HCT116 (cell line): ENCODE data around the gene EPHX1. TPM values are rescaled to one million over a fixed set of nuclear protein-coding genes. Genes with fewer than 3 reads are reported as not detected.

Source experiments
- ATAC-seq: fragments of 200-7000 bp; cut with Tn5 transposase; 2 replicates; pipeline ENCODE4 v1.9.1; 2020; ENCODE audit warnings: mild to moderate bottlenecking, moderate library complexity
- BruUV-seq: library from RNA; stranded (reverse); fragments of 400-500 nt; replicated peaks from 2 replicates; lab custom pipeline; 2021; lab: Mats Ljungman, UMichigan
- CTCF ChIA-PET: fragments of 300-600 bp; sonication (Branson Sonifier 250); formaldehyde crosslinking; loops from one replicate; lab custom pipeline; 2021; ENCODE audit warnings: antibody characterized with exemption; lab: Charles Lee
- POLR2A ChIA-PET: fragments of 300-600, 350-600 bp; sonication (Branson Sonifier 250); formaldehyde crosslinking; loops from one replicate; lab custom pipeline; 2021; ENCODE audit warnings: antibody characterized with exemption; lab: Charles Lee
- RAD21 ChIA-PET, 2 experiments: fragments of 300-600 bp; sonication (Branson Sonifier 250); formaldehyde crosslinking; loops; one replicate each; lab custom pipeline; 2023; ENCODE audit warnings: low total read pairs in 2 of 2; ENCODE audit not compliant: uncharacterized antibody in 2 of 2, unreplicated experiment in 2 of 2, low non-redundant PET in 1 of 2; lab: Charles Lee
- DNase-seq: peaks from one replicate; pipeline ENCODE4 v3.0.0-alpha.2; 2010; ENCODE audit warnings: low read depth, low spot score
- H2AFZ ChIP-seq: fragments of 200-600 bp; shearing (Covaris generic), sonication (generic); 2 replicates; pipeline ENCODE4 v1.6.1; 2017; ENCODE audit warnings: low read depth, mixed run types, mixed read lengths, antibody characterized with exemption, low read length; ENCODE audit not compliant: poor library complexity, severe bottlenecking
- H3K27ac ChIP-seq: 2 replicates; pipeline ENCODE4 v1.5.1; 2012; ENCODE audit warnings: low read depth, low read length
- H3K27me3 ChIP-seq: fragments of 200-600 bp; sonication (generic); 2 replicates; pipeline ENCODE4 v1.6.1; 2016; ENCODE audit warnings: mixed run types, low read length, mixed read lengths; ENCODE audit not compliant: insufficient read depth
- H3K36me3 ChIP-seq, 2 experiments: fragments of 200-500 bp in 1 of 2; fragments of 200-600 bp in 1 of 2; sonication (Bioruptor generic) in 1 of 2; sonication (generic) in 1 of 2; 2 replicates each; pipeline versions ENCODE4 v1.5.1 to v1.6.1; 2014 to 2016; ENCODE audit warnings: low read length in 2 of 2, inconsistent platforms in 1 of 2, mixed read lengths in 1 of 2, mixed run types in 1 of 2; ENCODE audit not compliant: insufficient read depth in 2 of 2, control insufficient read depth in 1 of 2
- H3K4me1 ChIP-seq, 2 experiments: fragments of 200-600 bp in 1 of 2; sonication (generic) in 1 of 2; 2 replicates each; pipeline versions ENCODE4 v1.5.1 to v1.6.1; 2012 to 2017; ENCODE audit warnings: low read length in 2 of 2, inconsistent platforms in 1 of 2, mild to moderate bottlenecking in 1 of 2, mixed read lengths in 1 of 2, mixed run types in 1 of 2, moderate library complexity in 1 of 2; ENCODE audit not compliant: insufficient read depth in 2 of 2, control insufficient read depth in 1 of 2
- H3K4me2 ChIP-seq: fragments of 200-600 bp; sonication (generic); 2 replicates; pipeline ENCODE4 v1.6.1; 2017; ENCODE audit warnings: mixed run types, low read length, mixed read lengths
- H3K4me3 ChIP-seq, 2 experiments: fragments of 200-600 bp in 1 of 2; sonication (generic) in 1 of 2; replicated peaks in 1 of 2; 2 replicates each; pipeline ENCODE4 v1.5.1; 2011 to 2016; ENCODE audit warnings: low read length in 2 of 2, control low read depth in 1 of 2, low read depth in 1 of 2, mild to moderate bottlenecking in 1 of 2, mixed read lengths in 1 of 2, mixed run types in 1 of 2
- H3K79me2 ChIP-seq: fragments of 200-600 bp; sonication (generic); 2 replicates; pipeline ENCODE4 v1.6.1; 2017; ENCODE audit warnings: mild to moderate bottlenecking, mixed run types, low read length, moderate library complexity, mixed read lengths; ENCODE audit not compliant: insufficient read depth
- H3K9ac ChIP-seq: fragments of 200-600 bp; sonication (generic); 2 replicates; pipeline ENCODE4 v1.6.1; 2016; ENCODE audit warnings: low read length, mixed read lengths
- H3K9me2 ChIP-seq: fragments of 200-600 bp; sonication (generic), shearing (Covaris generic); 2 replicates; pipeline ENCODE4 v1.6.1; 2017; ENCODE audit warnings: mixed run types, mild to moderate bottlenecking, moderate library complexity; ENCODE audit not compliant: insufficient read depth
- H3K9me3 ChIP-seq, 2 experiments: fragments of 200-500 bp in 1 of 2; fragments of 200-600 bp in 1 of 2; sonication (Bioruptor generic) in 1 of 2; sonication (generic) in 1 of 2; 2 replicates each; pipeline ENCODE4 v1.6.1; 2014 to 2017; ENCODE audit warnings: low read length in 2 of 2, mixed read lengths in 2 of 2, inconsistent platforms in 1 of 2, low read depth in 1 of 2, mild to moderate bottlenecking in 1 of 2, mixed run types in 1 of 2, moderate library complexity in 1 of 2; ENCODE audit not compliant: control insufficient read depth in 1 of 2, insufficient read depth in 1 of 2
- H4K20me1 ChIP-seq: fragments of 200-600 bp; sonication (generic), shearing (Covaris generic); 2 replicates; pipeline ENCODE4 v1.6.1; 2017; ENCODE audit warnings: mixed run types, mild to moderate bottlenecking, moderate library complexity; ENCODE audit not compliant: insufficient read depth
- EGR1 ChIP-seq: IDR thresholded peaks from 2 replicates; pipeline ENCODE4 v1.6.1; 2012; ENCODE audit warnings: low read depth
- EZH2 ChIP-seq: fragments of 200-600 bp; sonication (generic); IDR thresholded peaks from 2 replicates; pipeline ENCODE4 v1.6.1; 2017; ENCODE audit warnings: antibody characterized with exemption, mixed run types
- POLR2AphosphoS5 ChIP-seq: IDR thresholded peaks from 2 replicates; pipeline ENCODE4 v1.6.1; 2011; ENCODE audit warnings: mild to moderate bottlenecking, low read depth, low read length, moderate library complexity
- SIN3A ChIP-seq: IDR thresholded peaks from 2 replicates; pipeline ENCODE4 v1.6.1; 2012; ENCODE audit warnings: low read depth
- TCF7L2 ChIP-seq: IDR thresholded peaks from 2 replicates; pipeline ENCODE4 v1.7.0; 2011; ENCODE audit warnings: borderline replicate concordance, inconsistent platforms; ENCODE audit not compliant: insufficient read depth, insufficient read length; ENCODE audit errors: extremely low read depth
- YY1 ChIP-seq: IDR thresholded peaks from 2 replicates; pipeline ENCODE4 v1.6.1; 2011; ENCODE audit warnings: low read length, low read depth, moderate library complexity, mild to moderate bottlenecking; ENCODE audit not compliant: insufficient replicate concordance; ENCODE audit errors: extremely low read depth
- ZBTB33 ChIP-seq: IDR thresholded peaks from 2 replicates; pipeline ENCODE4 v1.6.1; 2011; ENCODE audit warnings: mild to moderate bottlenecking, low read length, moderate library complexity; ENCODE audit not compliant: insufficient replicate concordance; ENCODE audit errors: extremely low read depth
- ZFX ChIP-seq: fragments of 450-650 bp; IDR thresholded peaks from 2 replicates; pipeline ENCODE4 v1.6.1; 2017
- intact Hi-C: fragments of 100-400 bp; cut with micrococcal nuclease; formaldehyde crosslinking; loops from 2 replicates; pipeline ENCODE4 v1.10.0; 2022
- total RNA-seq: library from RNA; stranded (reverse); gene quantifications from one replicate; pipeline ENCODE4 v1.2.1, GENCODE V29; 2021; ENCODE audit not compliant: unreplicated experiment
- TF ChIP-seq, protein P1 (sequence below): IDR thresholded peaks from 2 replicates; pipeline ENCODE4 v1.6.1; 2012
- TF ChIP-seq, protein P2 (sequence below), 3 experiments: fragments of 200-600 bp in 1 of 3; sonication (generic) in 1 of 3; IDR thresholded peaks in 2 of 3; conservative IDR thresholded peaks in 1 of 3; 2 replicates each; pipeline ENCODE4 v1.5.1; 2012 to 2017; ENCODE audit warnings: low read depth in 2 of 3, low read length in 2 of 3, antibody characterized with exemption in 1 of 3, borderline replicate concordance in 1 of 3, control low read depth in 1 of 3, mild to moderate bottlenecking in 1 of 3, mixed read lengths in 1 of 3, mixed run types in 1 of 3, moderate library complexity in 1 of 3; ENCODE audit not compliant: insufficient read depth in 1 of 3

Gene EPHX1
- total RNA-seq, 1 experiment from 2014 or later: 44.6 TPM

DNA sequence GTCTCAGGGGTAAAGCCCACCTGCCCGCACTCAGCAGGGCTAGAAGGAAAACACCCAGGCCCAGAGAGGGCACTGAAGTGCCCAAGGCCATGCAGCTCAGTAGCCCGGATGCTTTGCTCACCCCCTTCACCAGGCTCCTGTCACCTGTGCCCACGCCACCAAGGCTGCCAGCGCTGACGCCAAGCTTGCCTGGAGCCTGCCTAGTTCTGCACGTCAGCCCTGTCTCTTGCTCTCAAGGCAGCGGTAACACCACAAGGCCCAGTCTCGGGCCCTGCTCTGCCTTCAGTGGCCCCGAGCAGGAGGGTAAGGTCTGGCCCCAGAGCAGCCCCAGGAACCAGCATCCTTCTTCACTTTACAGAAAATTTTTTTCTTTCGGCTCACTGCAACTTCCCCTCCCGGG, 64.5 kb downstream of the EPHX1 start (continued):
- TF ChIP-seq, protein P1, sequence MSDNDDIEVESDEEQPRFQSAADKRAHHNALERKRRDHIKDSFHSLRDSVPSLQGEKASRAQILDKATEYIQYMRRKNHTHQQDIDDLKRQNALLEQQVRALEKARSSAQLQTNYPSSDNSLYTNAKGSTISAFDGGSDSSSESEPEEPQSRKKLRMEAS: no peak
- TF ChIP-seq YY1: no peak

DNA sequence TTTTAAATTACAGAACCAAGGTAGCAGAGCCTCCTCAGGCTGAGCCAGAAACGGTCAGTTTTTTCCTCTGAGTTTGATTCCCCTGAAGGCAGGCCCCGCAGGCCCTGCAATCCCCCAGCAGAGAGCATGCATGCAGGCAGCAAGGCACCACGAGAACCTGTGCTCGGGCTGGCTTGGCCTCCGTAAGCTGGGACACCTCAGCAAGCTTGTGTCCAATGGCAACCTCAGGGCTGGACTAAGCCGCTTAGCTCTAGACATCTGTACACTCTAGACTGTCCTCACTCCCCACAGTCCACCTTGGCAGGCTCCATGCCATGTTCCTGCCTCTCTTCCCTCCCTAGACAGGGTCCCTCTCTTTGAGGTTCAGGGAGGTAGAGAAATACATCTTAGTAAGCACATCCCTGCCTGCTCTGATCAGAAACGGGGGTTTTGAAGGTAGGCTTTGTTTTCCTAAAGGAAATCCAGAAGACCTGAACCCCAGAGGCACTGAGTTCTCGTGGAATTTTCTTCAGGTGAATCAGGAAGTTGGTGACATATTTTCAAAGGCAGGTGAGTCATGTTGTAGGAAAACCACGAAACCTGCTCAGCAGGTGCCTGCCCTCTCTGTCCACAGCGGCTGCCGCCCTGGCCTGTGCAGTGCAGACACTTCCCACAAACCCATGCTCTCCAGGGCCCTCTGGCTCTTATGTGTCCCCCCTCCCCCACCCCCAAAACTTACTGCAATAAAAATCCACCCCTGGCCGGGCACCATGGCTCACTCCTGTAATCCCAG, 65.3 kb downstream of the EPHX1 start:
- ATAC-seq: peak; percentile 93
- CTCF ChIA-PET: interaction anchor here (0.7 to 1.4 kb wide), 4 partner anchors 35 to 787 kb away, joined by 4 to 5 read pairs (median 4); partner anchors contain the start of gene PYCR2
- no peak overlapping the region for H2AFZ ChIP-seq
- H3K36me3 ChIP-seq: peaks cover 0 to 18% of the 10 kb centered on the region in 2 experiments; a peak in 2 of 4 replicates
- H3K79me2 ChIP-seq: no peaks in the 10 kb centered on the region
- H3K9ac ChIP-seq: peak overlapping the region; percentile 62
- intact Hi-C loops: no loop called here
- no TSS peak for BruUV-seq
- TF ChIP-seq SIN3A (no peak), ZBTB33 (peak; percentile 61), EZH2 (no peak), TCF7L2 (peak; percentile 75), YY1 (peak; percentile 9), POLR2AphosphoS5 (peak; percentile 65; the same call in 1 of the 2 replicates), ZFX (no peak), EGR1 (no peak)
- TF ChIP-seq, protein P1: no peak
- TF ChIP-seq, protein P2, sequence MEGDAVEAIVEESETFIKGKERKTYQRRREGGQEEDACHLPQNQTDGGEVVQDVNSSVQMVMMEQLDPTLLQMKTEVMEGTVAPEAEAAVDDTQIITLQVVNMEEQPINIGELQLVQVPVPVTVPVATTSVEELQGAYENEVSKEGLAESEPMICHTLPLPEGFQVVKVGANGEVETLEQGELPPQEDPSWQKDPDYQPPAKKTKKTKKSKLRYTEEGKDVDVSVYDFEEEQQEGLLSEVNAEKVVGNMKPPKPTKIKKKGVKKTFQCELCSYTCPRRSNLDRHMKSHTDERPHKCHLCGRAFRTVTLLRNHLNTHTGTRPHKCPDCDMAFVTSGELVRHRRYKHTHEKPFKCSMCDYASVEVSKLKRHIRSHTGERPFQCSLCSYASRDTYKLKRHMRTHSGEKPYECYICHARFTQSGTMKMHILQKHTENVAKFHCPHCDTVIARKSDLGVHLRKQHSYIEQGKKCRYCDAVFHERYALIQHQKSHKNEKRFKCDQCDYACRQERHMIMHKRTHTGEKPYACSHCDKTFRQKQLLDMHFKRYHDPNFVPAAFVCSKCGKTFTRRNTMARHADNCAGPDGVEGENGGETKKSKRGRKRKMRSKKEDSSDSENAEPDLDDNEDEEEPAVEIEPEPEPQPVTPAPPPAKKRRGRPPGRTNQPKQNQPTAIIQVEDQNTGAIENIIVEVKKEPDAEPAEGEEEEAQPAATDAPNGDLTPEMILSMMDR (IDR thresholded peaks at IDR 0.05 in 2 of 3, conservative IDR thresholded peaks at IDR 0.05 in 1 of 3; ENCODE audit: borderline replicate concordance in 1 of 3, insufficient read depth in 1 of 3, low read depth in 2 of 3, low read length in 2 of 3): peak in 1 of 3 experiments; percentile 9; a peak in 1 of 6 replicates
- H3K27me3 ChIP-seq: no peaks in the 10 kb centered on the region
- RAD21 ChIA-PET: no interaction called here
- peak overlapping the region; percentile 91 for H3K27ac ChIP-seq
- no peaks in the 10 kb centered on the region for H4K20me1 ChIP-seq
- H3K9me3 ChIP-seq: no peaks in the 10 kb centered on the region
- POLR2A ChIA-PET: interaction anchor here (0.6 to 0.8 kb wide), 3 partner anchors 11 to 1377 kb away, joined by 3 to 5 read pairs (median 3); partner anchors contain the start of gene PYCR2
- DNase-seq: peak; percentile 82
- H3K9me2 ChIP-seq: no peaks in the 10 kb centered on the region
- H3K4me3 ChIP-seq: peak overlapping the region; percentile 23 to 45
- peak overlapping the region; percentile 89 for H3K4me2 ChIP-seq
- H3K4me1 ChIP-seq: peaks cover 63 to 77% of the 10 kb centered on the region in 2 experiments
